Measurements from ENCODE around the gene TAPT1.

Gene TAPT1

GRCh38 chr4:16253127-16253960 lies 27.1 kb upstream of the TAPT1 start:
- no peaks in the 10 kb centered on the region for H4K20me1 ChIP-seq (ENCODE audit: insufficient read depth)
- H2AFZ ChIP-seq (ENCODE audit: low read depth), result no peak overlapping the region
- H3K36me3 ChIP-seq (ENCODE audit: insufficient read depth), result no peaks in the 10 kb centered on the region
- H3K4me2 ChIP-seq, result no peak overlapping the region
- H3K79me2 ChIP-seq (ENCODE audit: insufficient read depth, low read depth), result no peaks in the 10 kb centered on the region
- H3K4me1 ChIP-seq (ENCODE audit: low read depth, poor library complexity, severe bottlenecking), result no peaks in the 10 kb centered on the region
- H3K27ac ChIP-seq, result no peak overlapping the region
- H3K9ac ChIP-seq, result no peak overlapping the region
- no peak for TF ChIP-seq CTCF (conservative IDR thresholded peaks at IDR 0.05; ENCODE audit: low read depth, low read length)
- H3K27me3 ChIP-seq (ENCODE audit: insufficient read depth, low read depth), result no peaks in the 10 kb centered on the region
- no peak overlapping the region for H3K4me3 ChIP-seq (IDR thresholded peaks at IDR 0.05; ENCODE audit: insufficient read depth, low read depth, low read length)

GRCh38 chr4:16250661-16251365 lies 24.5 kb upstream of the TAPT1 start:
- Histone ChIP-seq H3K9ac (no peak overlapping the region), H3K4me3 (IDR thresholded peaks at IDR 0.05; ENCODE audit: insufficient read depth, low read depth, low read length) (no peak overlapping the region), H3K27ac (no peak overlapping the region), H2AFZ (ENCODE audit: low read depth) (no peak overlapping the region), H3K36me3 (ENCODE audit: insufficient read depth) (no peaks in the 10 kb centered on the region), H3K4me2 (no peak overlapping the region), H3K79me2 (ENCODE audit: insufficient read depth, low read depth) (no peaks in the 10 kb centered on the region), H3K4me1 (ENCODE audit: low read depth, poor library complexity, severe bottlenecking) (no peaks in the 10 kb centered on the region), H3K27me3 (ENCODE audit: insufficient read depth, low read depth) (no peaks in the 10 kb centered on the region), H4K20me1 (ENCODE audit: insufficient read depth) (no peaks in the 10 kb centered on the region)
- TF ChIP-seq CTCF (conservative IDR thresholded peaks at IDR 0.05; ENCODE audit: low read depth, low read length), result no peak

- H3K9ac ChIP-seq, result no peak overlapping the region
- no peak overlapping the region for H3K27ac ChIP-seq
- H3K27me3 ChIP-seq (ENCODE audit: insufficient read depth, low read depth), result no peaks in the 10 kb centered on the region
- H3K79me2 ChIP-seq (ENCODE audit: insufficient read depth, low read depth), result no peaks in the 10 kb centered on the region
- no peak for TF ChIP-seq CTCF (conservative IDR thresholded peaks at IDR 0.05; ENCODE audit: low read depth, low read length)
- H3K36me3 ChIP-seq (ENCODE audit: insufficient read depth), result no peaks in the 10 kb centered on the region
- no peak overlapping the region for H3K4me2 ChIP-seq
- H3K4me3 ChIP-seq (IDR thresholded peaks at IDR 0.05; ENCODE audit: insufficient read depth, low read depth, low read length), result no peak overlapping the region
- H2AFZ ChIP-seq (ENCODE audit: low read depth), result no peak overlapping the region
- H3K4me1 ChIP-seq (ENCODE audit: low read depth, poor library complexity, severe bottlenecking), result no peaks in the 10 kb centered on the region
- no peaks in the 10 kb centered on the region for H4K20me1 ChIP-seq (ENCODE audit: insufficient read depth)
These were observed 22.3 kb upstream of the TAPT1 start for GRCh38 chr4:16248605-16249004.

GRCh38 chr4:16245241-16245640 lies 19.0 kb upstream of the TAPT1 start:
- Histone ChIP-seq H3K4me1 (ENCODE audit: low read depth, poor library complexity, severe bottlenecking) (no peaks in the 10 kb centered on the region), H3K27ac (no peak overlapping the region), H2AFZ (ENCODE audit: low read depth) (no peak overlapping the region), H3K36me3 (ENCODE audit: insufficient read depth) (no peaks in the 10 kb centered on the region), H3K4me3 (IDR thresholded peaks at IDR 0.05; ENCODE audit: insufficient read depth, low read depth, low read length) (no peak overlapping the region), H3K9ac (no peak overlapping the region), H3K4me2 (no peak overlapping the region), H3K27me3 (ENCODE audit: insufficient read depth, low read depth) (no peaks in the 10 kb centered on the region), H4K20me1 (ENCODE audit: insufficient read depth) (no peaks in the 10 kb centered on the region), H3K79me2 (ENCODE audit: insufficient read depth, low read depth) (no peaks in the 10 kb centered on the region)
- TF ChIP-seq CTCF (conservative IDR thresholded peaks at IDR 0.05; ENCODE audit: low read depth, low read length), result no peak
